ENCODE results near the gene SYNDIG1L. TPM values are rescaled to one million over a fixed set of nuclear protein-coding genes. Genes with fewer than 3 reads are reported as not detected.

SYNDIG1L gene
- total RNA-seq, 1 experiment from 2014 or later: 0.29 TPM

GRCh38 chr14:74395094-74395493 is 30.9 kb downstream of the SYNDIG1L start:
- no peaks in the 10 kb centered on the region for H3K9me3 Mint-ChIP-seq (ENCODE audit: unreplicated experiment)
- intact Hi-C loops (cut with micrococcal nuclease; ENCODE audit: unreplicated experiment): no loop called here
- no peak overlapping the region for H3K27ac Mint-ChIP-seq (ENCODE audit: unreplicated experiment)
- H3K4me1 ChIP-seq: no peaks in the 10 kb centered on the region
- peaks cover 7% of the 10 kb centered on the region for H3K4me1 Mint-ChIP-seq (ENCODE audit: low read depth, unreplicated experiment)
- no peak overlapping the region for H3K4me3 Mint-ChIP-seq (ENCODE audit: unreplicated experiment)
- no peak for TF ChIP-seq CTCF (IDR thresholded peaks at IDR 0.05; ENCODE audit: insufficient read depth in 1 of 2, low read depth in 1 of 2, low read length in 1 of 2, severe bottlenecking in 1 of 2, unreplicated experiment in 1 of 2)
- POLR2A ChIA-PET: no interaction called here
- no peak for DNase-seq
- no peaks in the 10 kb centered on the region for H3K36me3 Mint-ChIP-seq (ENCODE audit: insufficient read depth, unreplicated experiment)
- CTCF ChIA-PET: no interaction called here
- H3K36me3 ChIP-seq (ENCODE audit: control insufficient read depth, insufficient read depth, low read length): no peaks in the 10 kb centered on the region
- no peaks in the 10 kb centered on the region for H3K27me3 Mint-ChIP-seq (ENCODE audit: insufficient read depth, unreplicated experiment)
- no peak overlapping the region for H3K4me3 ChIP-seq (ENCODE audit: low read depth, low read length)
- H3K9me3 ChIP-seq: no peaks in the 10 kb centered on the region
- BruUV-seq (replicated peaks): no TSS peak
- no peaks in the 10 kb centered on the region for H3K27me3 ChIP-seq (replicated peaks; ENCODE audit: control insufficient read depth, insufficient read depth, low read length)

DNA sequence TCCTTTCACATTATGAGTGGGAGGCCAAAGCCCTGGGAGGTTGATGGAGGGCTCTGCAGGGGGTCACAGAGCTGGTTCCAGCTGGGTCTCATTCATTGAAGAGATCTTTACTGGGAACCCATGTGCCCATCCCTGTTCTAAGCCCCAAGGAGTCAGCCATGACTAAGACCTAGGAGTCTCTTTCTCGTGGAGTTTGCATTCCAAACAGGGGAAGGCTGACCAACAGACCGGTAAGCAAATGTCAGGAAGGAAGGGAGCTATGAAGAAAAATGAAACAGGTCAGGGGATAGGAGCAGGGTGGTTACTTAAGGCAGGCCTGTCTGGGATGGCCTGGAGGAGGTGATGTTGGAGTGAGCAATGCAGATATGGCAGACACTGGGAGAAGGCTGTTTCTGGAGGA is 31.5 kb downstream of the SYNDIG1L start:
- Histone ChIP-seq H3K36me3 (ENCODE audit: control insufficient read depth, insufficient read depth, low read length) (no peaks in the 10 kb centered on the region), H3K9me3 (no peaks in the 10 kb centered on the region), H3K4me3 (ENCODE audit: low read depth, low read length) (no peak overlapping the region), H3K4me1 (no peaks in the 10 kb centered on the region), H3K27me3 (replicated peaks; ENCODE audit: control insufficient read depth, insufficient read depth, low read length) (no peaks in the 10 kb centered on the region)
- Mint-ChIP-seq H3K4me3 (ENCODE audit: unreplicated experiment) (no peak overlapping the region), H3K4me1 (ENCODE audit: low read depth, unreplicated experiment) (peaks cover 7% of the 10 kb centered on the region), H3K27ac (ENCODE audit: unreplicated experiment) (no peak overlapping the region), H3K36me3 (ENCODE audit: insufficient read depth, unreplicated experiment) (no peaks in the 10 kb centered on the region), H3K27me3 (ENCODE audit: insufficient read depth, unreplicated experiment) (no peaks in the 10 kb centered on the region), H3K9me3 (ENCODE audit: unreplicated experiment) (no peaks in the 10 kb centered on the region)
- DNase-seq: no peak
- no TSS peak for BruUV-seq (replicated peaks)
- POLR2A ChIA-PET: interaction anchor here (0.6 kb wide), 1 partner anchor 1426 kb away, joined by 3 read pairs; no protein-coding TSS in a partner anchor
- no peak for TF ChIP-seq CTCF (IDR thresholded peaks at IDR 0.05; ENCODE audit: insufficient read depth in 1 of 2, low read depth in 1 of 2, low read length in 1 of 2, severe bottlenecking in 1 of 2, unreplicated experiment in 1 of 2)
- intact Hi-C loops (cut with micrococcal nuclease; ENCODE audit: unreplicated experiment): no loop called here
- CTCF ChIA-PET: no interaction called here

- H3K36me3 Mint-ChIP-seq (ENCODE audit: insufficient read depth, unreplicated experiment): no peaks in the 10 kb centered on the region
- H3K9me3 ChIP-seq: no peaks in the 10 kb centered on the region
- CTCF ChIA-PET: no interaction called here
- no TSS peak for BruUV-seq (replicated peaks)
- no peak overlapping the region for H3K4me3 Mint-ChIP-seq (ENCODE audit: unreplicated experiment)
- no peak for TF ChIP-seq CTCF (IDR thresholded peaks at IDR 0.05; ENCODE audit: insufficient read depth in 1 of 2, low read depth in 1 of 2, low read length in 1 of 2, severe bottlenecking in 1 of 2, unreplicated experiment in 1 of 2)
- POLR2A ChIA-PET: no interaction called here
- DNase-seq: peak in 1 of 2 experiments; percentile 9
- H3K4me3 ChIP-seq (ENCODE audit: low read depth, low read length): no peak overlapping the region
- H3K27ac Mint-ChIP-seq (ENCODE audit: unreplicated experiment): no peak overlapping the region
- H3K27me3 Mint-ChIP-seq (ENCODE audit: insufficient read depth, unreplicated experiment): no peaks in the 10 kb centered on the region
- H3K27me3 ChIP-seq (replicated peaks; ENCODE audit: control insufficient read depth, insufficient read depth, low read length): no peaks in the 10 kb centered on the region
- no peaks in the 10 kb centered on the region for H3K4me1 ChIP-seq
- no peaks in the 10 kb centered on the region for H3K36me3 ChIP-seq (ENCODE audit: control insufficient read depth, insufficient read depth, low read length)
- intact Hi-C loops (cut with micrococcal nuclease; ENCODE audit: unreplicated experiment): no loop called here
- peaks cover 7% of the 10 kb centered on the region for H3K4me1 Mint-ChIP-seq (ENCODE audit: low read depth, unreplicated experiment)
- H3K9me3 Mint-ChIP-seq (ENCODE audit: unreplicated experiment): no peaks in the 10 kb centered on the region
These were observed 33.1 kb downstream of the SYNDIG1L start for GRCh38 chr14:74392616-74393570.

Measured in Caco-2 (cell line).